Lung microvascular endothelial cell (primary cell): ENCODE measurements around the gene HSBP1L1. TPM values are rescaled to one million over a fixed set of nuclear protein-coding genes. Genes with fewer than 3 reads are reported as not detected.
A peak's percentile ranks its signal among the peaks of the same experiment; 100 is the strongest.

Source experiments
- DNase-seq, 2 donors: peaks; one replicate each; pipeline versions ENCODE4 v3.0.0 to v3.0.0-alpha.2; 2010; ENCODE audit warnings: low read depth in 2 of 2
- total RNA-seq: library from RNA; depleted of rRNA; stranded (reverse); fragments of >200 nt; gene quantifications from 2 replicates; pipeline ENCODE4 v1.2.1, GENCODE V29; 2014

The HSBP1L1 gene
- total RNA-seq, 1 donor from 2014 or later, result 1.8 TPM

- DNase-seq, result no peak
These were observed 20.2 kb upstream of the HSBP1L1 start for GRCh38 chr18:79944126-79944731.

GRCh38 chr18:79944746-79945117 is 19.7 kb upstream of the HSBP1L1 start:
- no peak for DNase-seq

- DNase-seq, result no peak
These were observed 19.1 kb upstream of the HSBP1L1 start for GRCh38 chr18:79945118-79946042.

- DNase-seq, result no peak
These were observed 17.2 kb upstream of the HSBP1L1 start for GRCh38 chr18:79947054-79947755.

- no peak for DNase-seq
These were observed 16.4 kb upstream of the HSBP1L1 start for GRCh38 chr18:79947881-79948610.

- no peak for DNase-seq
These were observed 15.6 kb upstream of the HSBP1L1 start for GRCh38 chr18:79948719-79949411.

- peak in 1 of 2 donors; percentile 37 for DNase-seq
These were observed 14.6 kb upstream of the HSBP1L1 start for GRCh38 chr18:79949697-79950487.

GRCh38 chr18:79950515-79951341 is 13.7 kb upstream of the HSBP1L1 start:
- peak; percentile 43 to 54 for DNase-seq

GRCh38 chr18:79951545-79952455 is 12.6 kb upstream of the HSBP1L1 start, which contains the start of gene SLC66A2:
Gene SLC66A2 (minus strand): TSS chr18:79951653. CDS start chr18:79950926, 727 bp downstream.
- DNase-seq, result peak; percentile 87 to 92

- DNase-seq, result no peak
These were observed 11.9 kb upstream of the HSBP1L1 start for GRCh38 chr18:79952456-79952995.

- no peak for DNase-seq
These were observed 11.4 kb upstream of the HSBP1L1 start for GRCh38 chr18:79952996-79953559.

- no peak for DNase-seq
These were observed 10.3 kb upstream of the HSBP1L1 start for GRCh38 chr18:79953971-79954651.

GRCh38 chr18:79954791-79955190 is 9.7 kb upstream of the HSBP1L1 start:
- no peak for DNase-seq

GRCh38 chr18:79955302-79956075 is 9.0 kb upstream of the HSBP1L1 start:
- no peak for DNase-seq

GRCh38 chr18:79956276-79956675 is 8.2 kb upstream of the HSBP1L1 start:
- no peak for DNase-seq

- no peak for DNase-seq
These were observed 5.5 kb upstream of the HSBP1L1 start for GRCh38 chr18:79958981-79959380.
